HG02678 (cell line): ENCODE measurements around the gene SSBP3.
"Not testable (repeated sequence)": the region's sequence is repeated elsewhere in the genome, so short reads cannot be mapped to it uniquely, and the experiment has no call there.

ENCODE experiments used
- ATAC-seq: cut with Tn5 transposase; IDR thresholded peaks from one replicate; pipeline ENCODE4 v1.9.1; 2021; ENCODE audit warnings: mild to moderate bottlenecking, moderate library complexity; ENCODE audit not compliant: unreplicated experiment

The SSBP3 gene

GRCh38 chr1:54228638-54229079, 177.5 kb downstream of the SSBP3 start:
- ATAC-seq, result no peak

- no peak for ATAC-seq
Observed at GRCh38 chr1:54227891-54228310, 178.3 kb downstream of the SSBP3 start.

- ATAC-seq, result no peak
Observed at GRCh38 chr1:54227091-54227602, 179.0 kb downstream of the SSBP3 start.

GRCh38 chr1:54225986-54226559, 180.1 kb downstream of the SSBP3 start:
- ATAC-seq, result no peak

GRCh38 chr1:54225378-54225777, 180.8 kb downstream of the SSBP3 start:
- no peak for ATAC-seq

GRCh38 chr1:54224233-54224632, 182.0 kb downstream of the SSBP3 start:
- ATAC-seq, result no peak

- no peak for ATAC-seq
Observed at GRCh38 chr1:54223441-54224202, 182.6 kb downstream of the SSBP3 start.

- ATAC-seq, result no peak
Observed at GRCh38 chr1:54222711-54223110, 183.5 kb downstream of the SSBP3 start.

GRCh38 chr1:54221867-54222484, 184.2 kb downstream of the SSBP3 start:
- no peak for ATAC-seq

- no peak for ATAC-seq
Observed at GRCh38 chr1:54221113-54221834, 184.9 kb downstream of the SSBP3 start.

GRCh38 chr1:54220004-54220811, 186.0 kb downstream of the SSBP3 start:
- no peak for ATAC-seq

- ATAC-seq, result no peak
Observed at GRCh38 chr1:54219688-54220003, 186.5 kb downstream of the SSBP3 start.

- ATAC-seq, result no peak
Observed at GRCh38 chr1:54218883-54219687, 187.1 kb downstream of the SSBP3 start.

GRCh38 chr1:54215523-54215922, 190.7 kb downstream of the SSBP3 start:
- ATAC-seq, result no peak

- ATAC-seq, result no peak
Observed at GRCh38 chr1:54212872-54213271, 193.3 kb downstream of the SSBP3 start.

- ATAC-seq, result not testable (repeated sequence)
Observed at GRCh38 chr1:54207896-54208295, 198.3 kb downstream of the SSBP3 start.

- ATAC-seq, result no peak
Observed at GRCh38 chr1:54207287-54207686, 198.9 kb downstream of the SSBP3 start.

GRCh38 chr1:54204199-54204598, 202.0 kb downstream of the SSBP3 start:
- ATAC-seq, result no peak

- no peak for ATAC-seq
Observed at GRCh38 chr1:54200519-54200997, 205.6 kb downstream of the SSBP3 start.
